GM23338 (cell line): ENCODE measurements around the gene PLA2R1.

ENCODE experiments used
- CREB1 ChIP-seq: fragments of 250-450 bp; sonication (Bioruptor Pico); IDR thresholded peaks from 2 replicates; pipeline ENCODE4 v1.5.0; 2020; ENCODE audit warnings: low read depth, mild to moderate bottlenecking, moderate library complexity
- EZH2 ChIP-seq: fragments of 200-600 bp; sonication (generic); IDR thresholded peaks from one replicate; pipeline ENCODE4 v1.8.0; 2017; ENCODE audit warnings: antibody characterized with exemption, mild to moderate bottlenecking, low read depth; ENCODE audit not compliant: unreplicated experiment
- EZH2phosphoT487 ChIP-seq: fragments of 200-600 bp; sonication (generic); IDR thresholded peaks from one replicate; pipeline ENCODE4 v1.8.1; 2018; ENCODE audit warnings: antibody characterized with exemption; ENCODE audit not compliant: unreplicated experiment
- POLR2AphosphoS5 ChIP-seq: IDR thresholded peaks from 2 replicates; pipeline ENCODE4 v1.6.1; 2016; ENCODE audit warnings: antibody characterized with exemption, low read depth
- TF ChIP-seq, protein P1 (sequence below): IDR thresholded peaks from one replicate; pipeline ENCODE4 v1.6.1; 2018; ENCODE audit warnings: antibody characterized with exemption; ENCODE audit not compliant: unreplicated experiment
- TF ChIP-seq, protein P2 (sequence below), 2 experiments: fragments of 200-600 bp in 1 of 2; sonication (generic) in 1 of 2; conservative IDR thresholded peaks; 2 replicates each; pipeline versions ENCODE4 v1.5.1 to v1.6.1; 2016 to 2017; ENCODE audit warnings: antibody characterized with exemption in 2 of 2, low read depth in 2 of 2, mild to moderate bottlenecking in 2 of 2, moderate library complexity in 1 of 2

GRCh38 chr2:159953136-159953823, 109.1 kb downstream of the PLA2R1 start:
- TF ChIP-seq EZH2 (no peak), POLR2AphosphoS5 (no peak), EZH2phosphoT487 (no peak), CREB1 (no peak)
- TF ChIP-seq, protein P1, sequence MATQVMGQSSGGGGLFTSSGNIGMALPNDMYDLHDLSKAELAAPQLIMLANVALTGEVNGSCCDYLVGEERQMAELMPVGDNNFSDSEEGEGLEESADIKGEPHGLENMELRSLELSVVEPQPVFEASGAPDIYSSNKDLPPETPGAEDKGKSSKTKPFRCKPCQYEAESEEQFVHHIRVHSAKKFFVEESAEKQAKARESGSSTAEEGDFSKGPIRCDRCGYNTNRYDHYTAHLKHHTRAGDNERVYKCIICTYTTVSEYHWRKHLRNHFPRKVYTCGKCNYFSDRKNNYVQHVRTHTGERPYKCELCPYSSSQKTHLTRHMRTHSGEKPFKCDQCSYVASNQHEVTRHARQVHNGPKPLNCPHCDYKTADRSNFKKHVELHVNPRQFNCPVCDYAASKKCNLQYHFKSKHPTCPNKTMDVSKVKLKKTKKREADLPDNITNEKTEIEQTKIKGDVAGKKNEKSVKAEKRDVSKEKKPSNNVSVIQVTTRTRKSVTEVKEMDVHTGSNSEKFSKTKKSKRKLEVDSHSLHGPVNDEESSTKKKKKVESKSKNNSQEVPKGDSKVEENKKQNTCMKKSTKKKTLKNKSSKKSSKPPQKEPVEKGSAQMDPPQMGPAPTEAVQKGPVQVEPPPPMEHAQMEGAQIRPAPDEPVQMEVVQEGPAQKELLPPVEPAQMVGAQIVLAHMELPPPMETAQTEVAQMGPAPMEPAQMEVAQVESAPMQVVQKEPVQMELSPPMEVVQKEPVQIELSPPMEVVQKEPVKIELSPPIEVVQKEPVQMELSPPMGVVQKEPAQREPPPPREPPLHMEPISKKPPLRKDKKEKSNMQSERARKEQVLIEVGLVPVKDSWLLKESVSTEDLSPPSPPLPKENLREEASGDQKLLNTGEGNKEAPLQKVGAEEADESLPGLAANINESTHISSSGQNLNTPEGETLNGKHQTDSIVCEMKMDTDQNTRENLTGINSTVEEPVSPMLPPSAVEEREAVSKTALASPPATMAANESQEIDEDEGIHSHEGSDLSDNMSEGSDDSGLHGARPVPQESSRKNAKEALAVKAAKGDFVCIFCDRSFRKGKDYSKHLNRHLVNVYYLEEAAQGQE = no peak
- TF ChIP-seq, protein P2, sequence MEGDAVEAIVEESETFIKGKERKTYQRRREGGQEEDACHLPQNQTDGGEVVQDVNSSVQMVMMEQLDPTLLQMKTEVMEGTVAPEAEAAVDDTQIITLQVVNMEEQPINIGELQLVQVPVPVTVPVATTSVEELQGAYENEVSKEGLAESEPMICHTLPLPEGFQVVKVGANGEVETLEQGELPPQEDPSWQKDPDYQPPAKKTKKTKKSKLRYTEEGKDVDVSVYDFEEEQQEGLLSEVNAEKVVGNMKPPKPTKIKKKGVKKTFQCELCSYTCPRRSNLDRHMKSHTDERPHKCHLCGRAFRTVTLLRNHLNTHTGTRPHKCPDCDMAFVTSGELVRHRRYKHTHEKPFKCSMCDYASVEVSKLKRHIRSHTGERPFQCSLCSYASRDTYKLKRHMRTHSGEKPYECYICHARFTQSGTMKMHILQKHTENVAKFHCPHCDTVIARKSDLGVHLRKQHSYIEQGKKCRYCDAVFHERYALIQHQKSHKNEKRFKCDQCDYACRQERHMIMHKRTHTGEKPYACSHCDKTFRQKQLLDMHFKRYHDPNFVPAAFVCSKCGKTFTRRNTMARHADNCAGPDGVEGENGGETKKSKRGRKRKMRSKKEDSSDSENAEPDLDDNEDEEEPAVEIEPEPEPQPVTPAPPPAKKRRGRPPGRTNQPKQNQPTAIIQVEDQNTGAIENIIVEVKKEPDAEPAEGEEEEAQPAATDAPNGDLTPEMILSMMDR (conservative IDR thresholded peaks at IDR 0.05; ENCODE audit: low read depth in 2 of 2) = no peak
